HG02840 (cell line): ENCODE results near the gene ERVW-1.
"Not testable (repeated sequence)": the region's sequence is repeated elsewhere in the genome, so short reads cannot be mapped to it uniquely, and the experiment has no call there.

Experiments used
- ATAC-seq: cut with Tn5 transposase; IDR thresholded peaks from one replicate; pipeline ENCODE4 v1.9.1; 2021; ENCODE audit warnings: mild to moderate bottlenecking, moderate library complexity, moderate number of reproducible peaks; ENCODE audit not compliant: unreplicated experiment, low FRiP score

Gene ERVW-1, protein sequence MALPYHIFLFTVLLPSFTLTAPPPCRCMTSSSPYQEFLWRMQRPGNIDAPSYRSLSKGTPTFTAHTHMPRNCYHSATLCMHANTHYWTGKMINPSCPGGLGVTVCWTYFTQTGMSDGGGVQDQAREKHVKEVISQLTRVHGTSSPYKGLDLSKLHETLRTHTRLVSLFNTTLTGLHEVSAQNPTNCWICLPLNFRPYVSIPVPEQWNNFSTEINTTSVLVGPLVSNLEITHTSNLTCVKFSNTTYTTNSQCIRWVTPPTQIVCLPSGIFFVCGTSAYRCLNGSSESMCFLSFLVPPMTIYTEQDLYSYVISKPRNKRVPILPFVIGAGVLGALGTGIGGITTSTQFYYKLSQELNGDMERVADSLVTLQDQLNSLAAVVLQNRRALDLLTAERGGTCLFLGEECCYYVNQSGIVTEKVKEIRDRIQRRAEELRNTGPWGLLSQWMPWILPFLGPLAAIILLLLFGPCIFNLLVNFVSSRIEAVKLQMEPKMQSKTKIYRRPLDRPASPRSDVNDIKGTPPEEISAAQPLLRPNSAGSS

DNA sequence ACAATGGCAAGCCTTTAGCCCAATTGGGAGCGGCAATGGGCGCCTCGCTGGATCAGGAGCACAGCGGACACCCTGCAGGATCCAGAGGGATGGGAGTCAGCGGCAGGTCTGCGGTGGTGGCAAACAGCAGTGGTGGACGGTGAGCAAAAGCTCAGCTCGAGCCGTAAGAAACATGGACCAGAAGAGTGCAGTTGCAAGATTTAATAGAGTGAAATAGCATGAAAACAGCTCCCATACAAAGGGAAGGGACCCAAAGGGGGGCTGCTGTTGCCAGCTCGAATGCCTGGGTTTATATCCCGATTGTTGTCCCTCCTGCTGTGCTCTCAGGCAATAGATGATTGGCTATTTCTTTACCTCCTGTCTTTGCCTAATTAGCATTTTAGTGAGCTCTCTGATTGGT is at the start of gene ERVW-1:
Gene ERVW-1 (minus strand): TSS at position 266 of the 400 bp plus-strand sequence. CDS start 7,565 bp downstream, outside the sequence.
- ATAC-seq = not testable (repeated sequence)

DNA sequence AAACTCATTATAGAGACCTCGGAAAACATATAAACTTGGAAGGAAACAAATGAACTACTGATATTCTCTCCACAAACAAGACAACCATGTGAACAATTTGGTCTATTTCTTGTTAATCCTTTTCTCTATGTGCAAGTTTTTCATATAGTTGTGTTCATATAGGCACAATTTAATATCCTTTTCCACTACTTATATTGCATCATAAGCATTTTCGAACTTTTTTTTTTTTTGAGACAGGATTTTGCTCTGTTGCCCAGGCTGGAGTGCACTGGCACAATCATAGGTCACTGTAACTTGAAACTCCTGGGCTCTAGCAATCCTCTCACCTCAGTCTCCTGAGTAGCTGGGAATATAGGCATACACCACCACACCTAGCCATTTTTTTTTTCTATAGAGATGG is 45.4 kb upstream of the ERVW-1 start:
- no peak for ATAC-seq

DNA sequence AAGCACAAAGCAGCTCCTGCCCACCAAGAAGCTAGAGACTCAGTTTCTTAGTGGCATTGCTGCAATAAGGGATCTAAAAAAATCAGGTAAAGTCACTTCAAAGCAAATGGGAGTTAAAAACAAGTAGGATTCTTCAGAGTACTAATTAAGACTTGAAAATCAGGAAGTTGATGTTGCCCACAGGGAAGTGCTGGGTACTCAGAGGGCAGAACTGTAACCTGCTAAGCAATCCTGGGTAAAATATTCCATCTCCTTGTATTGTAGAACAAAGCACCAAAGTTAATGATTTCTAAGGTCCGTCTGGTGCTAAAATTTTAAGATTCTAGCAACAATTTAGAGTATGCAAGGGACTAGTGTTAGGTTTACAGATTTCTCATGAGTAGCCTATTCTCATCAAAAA is 42.3 kb upstream of the ERVW-1 start:
- no peak for ATAC-seq

DNA sequence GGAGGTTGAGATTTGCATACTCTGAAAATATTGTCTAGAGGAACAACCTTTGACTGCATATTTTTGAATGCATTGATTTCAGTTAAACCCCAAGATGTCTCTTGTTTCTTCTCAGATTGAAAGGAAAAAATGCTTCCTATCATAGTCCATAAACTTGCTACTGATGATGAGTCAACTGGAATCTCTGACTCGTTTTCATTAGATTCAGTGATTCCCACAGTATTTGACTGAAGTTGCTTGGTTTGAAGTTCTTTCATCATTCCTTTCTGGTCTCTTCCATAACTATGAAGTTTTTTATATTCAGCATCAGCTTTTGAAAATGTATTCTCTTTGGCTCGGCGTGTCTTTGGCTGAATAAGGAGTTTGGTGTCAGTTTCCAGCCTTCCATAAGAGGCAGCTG is 39.9 kb upstream of the ERVW-1 start:
- no peak for ATAC-seq

DNA sequence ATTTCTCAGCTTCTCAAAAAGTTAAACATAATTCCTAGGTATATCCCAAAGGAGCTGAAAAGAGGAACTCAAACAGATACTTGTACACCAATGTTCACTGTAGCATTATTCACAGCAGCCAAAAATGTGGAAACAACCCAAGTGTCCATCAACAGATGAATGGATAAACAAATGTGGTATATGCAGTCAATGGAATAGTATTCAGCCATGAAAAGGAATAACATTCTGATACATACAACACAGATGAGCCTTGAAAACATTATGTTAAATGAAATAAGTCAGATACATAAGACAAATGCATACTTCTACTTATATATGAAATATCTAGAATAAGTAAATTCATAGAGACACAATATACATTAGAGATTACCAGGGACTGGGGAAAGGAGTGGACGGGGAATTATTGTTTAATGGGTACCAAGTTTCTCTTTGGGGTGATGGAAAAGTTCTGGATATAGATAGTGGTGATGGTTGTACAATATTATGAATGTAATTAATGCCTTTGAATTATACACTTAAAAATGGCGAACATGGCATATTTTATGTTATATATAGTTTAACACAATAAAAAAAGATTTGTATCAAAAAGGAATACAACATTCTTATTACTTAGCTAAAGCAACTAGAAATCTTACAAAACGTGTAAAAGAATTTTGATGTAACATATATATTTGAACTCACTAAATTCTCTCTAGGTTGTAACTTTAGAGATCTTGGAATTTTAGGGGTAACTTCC is 35.6 kb upstream of the ERVW-1 start:
- ATAC-seq = no peak

DNA sequence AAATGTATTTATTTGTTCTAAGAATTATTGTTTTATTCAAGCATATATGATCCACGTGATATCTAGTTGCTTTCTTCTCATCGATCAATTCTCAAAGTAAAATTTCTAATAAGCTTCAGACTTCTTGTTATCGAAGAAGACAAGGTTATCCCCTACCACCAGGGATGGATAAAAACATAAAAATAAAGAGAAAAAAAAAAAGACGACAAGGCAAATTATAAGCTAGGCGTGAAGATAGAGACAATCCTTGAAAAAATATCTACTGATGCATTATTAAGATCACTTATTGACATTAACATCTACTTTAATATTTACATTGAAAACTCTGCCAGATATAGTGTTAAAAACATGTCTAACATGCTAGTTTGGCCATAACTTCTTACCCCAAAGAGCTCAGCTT is 31.2 kb upstream of the ERVW-1 start:
- no peak for ATAC-seq

DNA sequence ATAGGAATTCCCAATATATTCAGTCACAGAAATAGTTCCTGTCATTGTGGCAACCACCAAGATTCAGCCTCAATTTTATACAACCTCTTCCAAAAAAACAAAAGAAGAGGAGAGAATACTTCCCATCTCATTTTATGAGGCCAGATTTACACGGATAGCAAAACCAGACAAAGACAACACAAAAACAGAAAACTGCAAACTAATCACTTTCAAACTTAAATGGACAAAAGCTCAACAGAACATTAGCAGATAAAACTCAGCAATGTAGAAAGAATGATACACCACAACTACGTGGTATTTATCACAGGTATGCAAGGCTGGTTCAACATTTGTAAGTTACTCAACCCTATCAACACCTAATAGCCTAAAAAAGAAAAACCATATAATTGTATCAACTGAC is 28.6 kb upstream of the ERVW-1 start:
- ATAC-seq = no peak

DNA sequence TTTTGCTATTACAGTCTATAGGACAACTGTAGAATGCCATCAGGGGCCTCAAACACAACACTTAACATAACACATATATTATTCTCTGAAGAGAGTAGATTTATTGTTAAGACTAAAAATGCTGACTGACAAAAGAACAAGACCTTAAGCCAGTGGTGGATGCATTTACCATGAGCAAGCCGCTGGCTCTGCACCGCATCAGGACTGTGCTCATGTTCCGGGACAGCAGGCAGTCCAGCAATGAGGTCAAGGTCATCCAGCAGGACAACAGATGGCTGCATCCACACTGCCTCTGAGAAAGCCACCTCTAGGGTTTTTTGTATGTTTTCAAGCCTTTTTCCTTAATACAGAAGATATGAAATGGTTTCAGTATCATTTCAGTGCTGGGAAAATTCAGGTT is 26.8 kb upstream of the ERVW-1 start:
- no peak for ATAC-seq

DNA sequence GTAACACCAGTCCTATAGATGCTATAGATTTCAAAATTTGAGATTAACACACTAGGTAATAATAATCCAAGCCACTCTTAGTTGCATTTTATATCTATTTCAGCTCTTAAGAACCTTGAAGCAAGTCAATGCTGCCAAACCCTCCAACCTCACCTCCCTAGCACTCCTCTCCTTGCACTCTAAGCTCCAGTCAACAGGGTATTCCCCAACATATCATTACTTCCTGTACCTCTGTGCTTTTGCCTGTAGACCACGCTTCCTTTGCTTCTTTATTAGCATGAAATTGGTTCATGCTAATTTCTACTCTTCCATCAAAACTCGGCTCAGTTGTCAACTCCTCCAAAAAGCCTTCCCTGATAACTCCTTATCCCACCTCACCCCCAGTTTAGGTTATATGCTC is 26.0 kb upstream of the ERVW-1 start:
- no peak for ATAC-seq

DNA sequence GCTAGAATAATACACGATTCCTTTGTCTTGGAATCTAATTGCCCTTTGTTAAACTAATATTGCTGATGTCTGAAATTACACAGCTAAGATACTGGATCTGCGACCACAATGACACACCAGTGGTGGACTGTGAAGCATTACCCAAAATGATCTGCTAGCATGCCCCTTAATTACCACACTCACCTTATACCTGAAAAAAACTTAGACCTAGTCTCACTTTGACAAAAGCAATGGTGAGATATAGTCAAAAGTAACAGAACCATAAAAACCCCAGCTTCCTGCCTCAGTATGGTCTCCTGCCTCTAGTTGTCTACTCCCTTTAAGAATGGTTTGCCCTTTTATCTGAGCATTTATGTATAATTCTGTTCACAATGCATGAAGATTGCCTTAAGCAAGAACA is 20.8 kb upstream of the ERVW-1 start:
- ATAC-seq = no peak

DNA sequence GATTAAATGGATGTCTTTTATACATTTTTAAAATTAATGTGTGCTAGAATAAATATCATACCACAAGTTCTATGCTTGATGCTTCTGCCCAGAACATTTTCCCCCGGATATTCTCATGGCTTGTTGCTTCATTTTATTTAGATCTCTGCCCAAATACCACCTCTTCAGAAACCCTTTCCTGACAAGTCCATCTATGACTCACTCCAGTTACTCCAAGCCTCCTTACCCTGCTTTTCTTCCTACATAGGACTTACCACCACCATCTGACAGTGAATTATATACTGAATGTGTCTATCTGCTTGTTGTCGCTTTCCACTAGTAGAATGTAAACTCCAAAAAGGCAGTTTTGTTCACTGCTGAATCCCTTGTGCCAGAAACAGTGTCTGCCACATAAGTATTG is 19.1 kb upstream of the ERVW-1 start:
- no peak for ATAC-seq

DNA sequence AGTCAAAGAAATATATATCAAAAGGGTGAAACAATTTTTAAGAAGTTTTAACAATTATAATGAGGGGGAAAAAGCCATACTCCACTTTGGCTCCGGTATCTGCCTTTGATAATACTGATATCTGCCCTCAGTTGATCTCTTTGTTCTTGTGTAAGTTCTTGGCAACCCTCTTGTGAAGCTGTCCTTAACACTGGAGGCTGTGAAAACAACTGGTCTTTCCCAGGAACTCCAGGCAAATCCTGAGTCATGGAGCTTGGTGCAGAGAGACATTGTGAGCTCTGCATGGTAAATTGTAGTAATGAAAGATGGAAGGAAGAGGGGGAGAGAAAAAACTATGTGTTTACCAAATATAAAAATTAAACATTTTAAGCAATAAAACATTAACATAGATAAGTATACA is 11.9 kb upstream of the ERVW-1 start:
- no peak for ATAC-seq

DNA sequence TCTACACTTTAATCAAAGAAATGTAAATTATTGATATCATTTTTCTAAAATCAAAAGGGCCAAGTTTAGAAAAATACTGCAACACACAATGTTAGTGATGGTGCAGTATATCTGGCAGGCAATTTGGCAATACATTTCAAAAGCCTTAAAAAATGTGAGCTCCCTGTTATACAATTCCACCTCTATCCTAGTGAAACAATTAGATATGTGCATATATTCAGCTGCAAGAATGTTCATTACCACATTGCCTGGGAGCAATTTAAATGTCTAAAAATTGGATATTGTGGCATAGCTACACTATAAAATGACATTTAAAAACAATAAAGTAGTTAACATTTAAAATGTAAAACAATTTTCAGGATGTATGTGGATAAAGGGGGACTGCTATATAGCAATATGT is 10.1 kb upstream of the ERVW-1 start:
- ATAC-seq = no peak

DNA sequence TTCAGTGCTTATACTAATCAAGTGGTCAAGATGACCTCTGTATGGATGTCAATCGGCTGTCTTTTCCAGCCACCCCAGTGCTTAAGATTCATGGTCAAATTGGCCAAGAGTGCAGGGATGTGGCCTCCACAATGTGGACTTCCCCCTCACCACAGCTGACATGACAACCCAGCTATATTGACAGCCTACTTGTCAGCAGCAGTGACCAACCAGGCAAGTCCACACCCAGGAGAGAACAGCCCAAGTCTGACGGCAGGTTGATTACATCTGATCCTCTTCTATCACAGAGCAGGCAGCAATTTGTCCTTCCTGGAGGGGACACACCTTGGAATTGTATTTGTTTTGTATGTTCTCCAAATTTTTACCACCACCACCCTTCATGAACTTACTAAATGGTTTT is 8.2 kb upstream of the ERVW-1 start:
- ATAC-seq = no peak

DNA sequence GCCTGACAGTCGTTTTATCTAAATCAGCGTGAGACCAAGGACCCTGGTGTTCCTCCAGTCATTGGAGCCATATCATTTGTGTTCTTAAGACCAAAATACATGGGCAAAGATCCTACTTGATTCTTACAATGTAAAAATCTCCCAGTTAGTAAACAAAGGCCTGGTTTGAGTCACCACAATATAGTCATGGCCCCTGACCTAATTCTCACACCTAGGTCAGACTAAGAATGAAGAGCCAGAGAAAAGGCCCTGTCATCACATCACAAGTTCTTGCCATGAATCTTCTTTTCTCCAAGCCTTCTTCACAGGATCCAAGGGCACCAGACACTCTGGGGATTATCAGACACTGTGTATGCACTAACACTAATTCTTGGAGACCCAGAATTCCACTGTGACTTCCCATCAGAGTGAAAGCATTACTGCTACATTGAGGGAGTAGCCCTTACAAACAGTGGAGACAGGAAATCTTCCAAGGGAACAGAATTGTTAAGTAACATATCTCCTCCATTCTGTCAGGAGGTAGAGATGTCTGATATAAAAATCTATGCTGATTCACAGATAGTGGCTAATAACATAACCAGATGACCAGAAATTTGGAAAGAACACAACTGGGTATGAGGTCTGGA is 7.6 kb upstream of the ERVW-1 start:
- ATAC-seq = no peak

DNA sequence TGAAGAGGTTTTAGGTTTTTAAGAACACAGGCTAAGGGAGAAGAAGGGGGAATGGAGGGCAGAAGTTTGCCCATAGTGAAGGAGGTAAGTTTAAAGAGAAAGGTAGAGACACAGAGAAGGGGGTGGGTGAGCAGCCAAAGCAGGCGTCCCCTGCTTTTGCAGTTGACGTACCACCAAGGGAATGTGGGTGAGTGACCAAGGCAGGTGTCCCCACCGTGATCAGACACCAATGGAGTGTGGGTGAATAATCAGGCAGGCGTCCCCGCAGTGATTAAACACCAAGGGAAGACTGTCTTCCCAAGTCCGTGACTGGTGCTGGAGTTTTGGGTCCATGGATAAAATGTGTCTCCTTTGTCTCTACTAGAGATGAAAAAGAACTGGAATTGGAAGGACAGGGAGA is 6.5 kb upstream of the ERVW-1 start:
- ATAC-seq = not testable (repeated sequence)

DNA sequence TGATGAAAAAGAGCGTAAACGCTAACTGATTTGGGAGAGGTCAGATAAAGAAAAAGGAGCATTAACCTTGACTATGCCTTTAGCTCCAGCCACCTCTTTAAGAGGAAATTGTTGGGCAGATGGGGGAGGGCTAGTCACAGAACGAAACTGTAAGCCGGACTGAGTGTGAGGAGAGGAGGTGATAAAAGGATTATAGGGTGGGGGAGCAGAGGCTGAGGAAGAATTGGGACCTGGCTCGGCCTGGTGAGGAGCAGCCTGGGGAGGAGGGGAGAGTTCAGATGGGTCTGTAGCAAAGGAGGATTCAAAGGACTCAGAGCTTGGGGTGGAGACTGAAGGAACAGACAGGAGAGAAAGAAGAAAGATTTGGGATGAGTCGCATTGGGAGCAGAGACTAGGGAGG is 5.9 kb upstream of the ERVW-1 start:
- ATAC-seq = not testable (repeated sequence)

DNA sequence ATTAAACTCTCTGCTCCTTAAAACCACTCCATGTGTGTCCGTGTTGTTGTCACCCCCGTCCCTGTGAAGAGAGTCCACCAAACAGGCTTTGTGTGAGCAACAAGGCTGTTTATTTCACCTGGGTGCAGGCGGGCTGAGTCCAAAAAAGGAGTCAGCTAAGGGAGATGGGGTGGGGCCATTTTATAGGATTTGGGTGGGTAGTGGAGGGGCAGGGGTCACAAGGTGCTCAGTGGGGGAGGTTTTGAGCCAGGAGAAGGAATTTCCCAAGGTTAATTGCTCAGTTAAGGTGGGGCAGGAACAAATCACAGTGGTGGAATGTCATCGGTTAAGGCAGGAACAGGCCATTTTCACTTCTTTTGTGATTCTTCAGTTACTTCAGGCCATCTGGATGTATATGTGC is 1.4 kb upstream of the ERVW-1 start:
- not testable (repeated sequence) for ATAC-seq

DNA sequence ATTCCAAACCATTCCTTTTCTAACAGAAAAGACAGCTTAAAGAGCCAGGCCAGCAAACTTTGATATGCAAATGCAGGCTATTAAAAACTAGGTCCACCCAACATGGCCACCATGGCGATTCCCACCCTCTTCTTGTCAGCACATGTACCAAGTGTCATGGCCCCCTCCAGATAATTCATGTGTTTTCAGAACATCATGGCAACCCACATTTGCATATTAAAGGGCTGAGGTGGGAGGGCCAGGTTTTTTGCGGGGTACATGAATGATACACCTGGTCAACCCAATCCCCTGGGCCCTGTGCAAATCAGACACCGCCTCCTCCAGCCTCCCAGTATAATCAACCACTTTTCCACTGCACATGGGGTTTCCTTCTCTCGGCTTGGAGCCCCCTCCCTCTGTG is 965 bp upstream of the ERVW-1 start:
- ATAC-seq = no peak

DNA sequence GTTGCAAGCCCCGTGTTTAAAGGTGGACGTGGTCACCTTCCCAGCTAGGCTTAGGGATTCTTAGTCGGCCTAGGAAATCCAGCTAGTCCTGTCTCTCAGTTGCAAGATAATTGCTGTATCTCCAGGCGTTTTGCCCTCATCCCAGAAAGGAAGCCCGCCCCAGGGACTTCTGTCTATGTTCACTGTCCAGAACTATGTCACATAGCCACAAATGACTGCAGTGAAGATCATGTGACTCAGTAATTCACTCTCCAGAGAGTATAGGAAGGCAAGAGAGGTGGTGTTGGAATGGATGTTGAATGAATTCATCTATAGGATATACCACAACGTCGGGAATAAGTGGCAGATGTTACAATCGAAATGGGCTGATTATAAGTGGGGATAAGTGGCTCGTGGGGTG is 349 bp upstream of the ERVW-1 start:
- ATAC-seq = no peak
